GM18909 (cell line): ENCODE data around the gene ST8SIA1.
"Not testable (repeated sequence)": the region's sequence is repeated elsewhere in the genome, so short reads cannot be mapped to it uniquely, and the experiment has no call there.

Experiments
- ATAC-seq: cut with Tn5 transposase; IDR thresholded peaks from one replicate; pipeline ENCODE4 v1.9.1; 2021; ENCODE audit warnings: mild to moderate bottlenecking; ENCODE audit not compliant: unreplicated experiment, poor library complexity

ST8SIA1 gene

DNA sequence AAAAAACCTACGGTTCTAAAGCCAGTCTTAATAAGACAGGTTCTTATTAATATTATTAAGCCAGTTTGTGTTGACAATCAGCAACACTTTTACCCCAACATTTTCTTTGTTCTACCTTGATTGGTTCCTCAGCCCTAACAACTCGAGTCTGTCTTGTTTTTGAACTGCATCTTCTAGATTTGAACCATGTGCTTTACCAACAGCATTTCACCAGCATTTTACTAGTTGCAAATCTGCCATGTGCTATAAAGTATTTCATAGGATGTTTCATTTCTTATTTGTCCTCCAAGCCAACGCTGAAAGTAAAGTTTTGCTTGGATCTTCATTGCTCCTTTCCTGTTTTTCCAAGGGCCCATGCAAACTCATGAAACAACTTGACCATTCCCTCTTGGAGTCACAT is 133.4 kb downstream of the ST8SIA1 start:
- ATAC-seq: no peak

DNA sequence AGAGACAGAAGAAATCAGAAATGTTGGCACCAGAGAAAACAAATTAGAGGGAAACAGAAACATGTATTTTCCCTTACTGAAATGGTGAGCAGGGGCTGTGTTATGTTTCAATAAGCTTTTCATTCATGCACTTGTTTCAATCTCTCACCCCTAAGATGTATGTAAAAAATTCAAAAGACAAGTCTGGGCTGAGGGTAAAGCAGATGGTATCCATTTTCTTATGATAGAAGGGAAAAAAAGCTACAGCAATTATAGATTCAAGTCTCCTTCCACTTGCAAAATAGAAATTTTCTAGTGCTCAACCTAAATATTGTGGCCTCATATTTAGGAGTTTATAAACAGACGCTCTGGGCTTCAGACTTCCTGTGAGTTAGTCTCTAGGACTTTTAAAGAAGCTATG is 138.3 kb downstream of the ST8SIA1 start:
- ATAC-seq: no peak

DNA sequence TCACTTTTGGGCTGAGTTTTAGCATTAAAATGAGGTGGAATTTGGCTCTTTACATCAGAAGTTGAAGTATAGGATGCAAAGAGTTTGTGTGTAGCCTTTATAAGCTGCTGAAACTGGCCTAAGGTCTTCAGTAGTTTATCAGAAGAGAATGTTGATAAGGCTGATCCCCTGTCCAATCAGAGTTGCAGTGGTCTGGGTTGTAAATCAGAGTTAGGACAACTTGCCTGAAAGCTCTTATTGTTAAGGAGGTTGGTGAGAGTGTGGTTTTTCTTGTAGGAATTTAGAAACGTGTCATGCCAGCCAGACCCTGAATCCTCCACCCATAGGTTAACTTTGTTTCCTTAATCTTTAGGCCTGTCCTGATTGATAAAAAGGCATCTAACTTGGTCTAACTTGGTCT is 143.5 kb downstream of the ST8SIA1 start:
- ATAC-seq: no peak

DNA sequence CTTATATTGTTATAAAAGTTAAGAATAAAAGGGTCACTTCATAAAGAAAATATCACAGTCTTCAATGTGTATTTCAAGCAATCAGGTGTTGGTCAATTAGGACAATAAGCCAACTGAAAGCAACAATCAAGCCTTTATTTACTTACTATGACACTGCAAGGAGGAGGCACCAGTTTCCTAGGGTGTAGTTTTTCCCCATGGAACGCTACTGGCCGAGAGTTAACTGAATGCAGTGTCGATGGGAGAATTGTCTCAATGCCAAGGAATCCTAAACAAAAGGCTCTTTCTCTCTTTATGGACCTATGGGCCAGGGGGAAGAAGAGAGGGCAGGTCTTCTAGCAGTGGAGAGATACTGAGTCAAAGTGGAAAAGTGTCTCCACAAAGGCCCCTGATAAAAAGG is 146.1 kb downstream of the ST8SIA1 start:
- no peak for ATAC-seq

DNA sequence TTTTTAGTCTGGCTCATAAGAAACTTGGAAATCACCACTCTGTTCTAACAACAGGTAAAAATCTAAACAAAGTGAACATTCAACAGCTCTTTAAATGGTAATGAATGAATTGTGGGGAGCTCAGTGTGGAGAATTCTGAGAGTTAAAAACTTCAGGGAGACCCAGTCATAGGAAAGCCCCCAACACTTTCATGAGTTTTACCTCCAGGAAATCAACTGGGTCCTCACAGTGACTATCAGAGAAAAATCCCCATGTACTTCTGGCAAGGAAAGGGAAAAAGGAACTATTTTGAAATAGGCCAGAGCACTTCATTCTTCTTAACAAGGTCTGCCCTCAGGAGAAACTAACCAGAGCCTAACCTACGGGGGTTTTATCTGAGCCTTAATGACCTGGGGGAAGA is 153.8 kb downstream of the ST8SIA1 start:
- no peak for ATAC-seq

DNA sequence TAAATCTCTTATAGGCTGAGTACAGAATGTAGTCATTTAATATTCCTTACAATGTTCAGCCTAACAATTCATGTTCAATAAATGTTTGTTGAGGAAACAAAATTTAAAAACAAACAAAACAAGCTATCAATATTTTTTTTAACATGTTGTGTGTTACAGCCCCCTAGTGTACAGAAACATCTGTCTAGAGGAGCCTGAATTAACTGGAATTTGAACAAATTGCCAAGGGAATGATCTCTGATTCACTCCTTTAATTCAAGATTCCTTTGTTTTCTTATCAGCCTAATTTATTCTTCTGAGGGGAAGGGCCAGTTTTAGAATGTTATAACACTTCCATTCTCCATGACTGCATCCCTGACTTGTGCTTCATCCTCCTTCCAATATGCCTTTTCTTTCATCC is 161.3 kb downstream of the ST8SIA1 start:
- no peak for ATAC-seq

DNA sequence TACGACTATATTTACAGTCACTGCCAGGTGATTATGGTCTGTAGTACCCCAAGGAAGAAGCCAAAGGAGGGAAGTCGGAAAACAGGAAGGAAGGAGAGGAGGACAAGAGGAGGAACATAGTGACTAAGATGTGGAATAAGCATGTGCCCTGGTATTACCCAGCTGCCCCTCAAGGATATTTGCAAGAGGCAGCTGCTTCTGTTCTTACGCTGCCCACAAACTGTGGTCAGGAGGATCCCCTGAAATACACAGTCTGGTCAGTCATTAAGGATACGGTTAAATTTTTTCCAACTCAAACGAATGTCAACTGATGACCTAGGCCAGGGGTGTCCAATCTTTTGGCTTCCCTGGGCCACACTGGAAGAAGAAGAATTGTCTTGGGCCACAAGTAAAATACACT is 162.0 kb downstream of the ST8SIA1 start:
- no peak for ATAC-seq

DNA sequence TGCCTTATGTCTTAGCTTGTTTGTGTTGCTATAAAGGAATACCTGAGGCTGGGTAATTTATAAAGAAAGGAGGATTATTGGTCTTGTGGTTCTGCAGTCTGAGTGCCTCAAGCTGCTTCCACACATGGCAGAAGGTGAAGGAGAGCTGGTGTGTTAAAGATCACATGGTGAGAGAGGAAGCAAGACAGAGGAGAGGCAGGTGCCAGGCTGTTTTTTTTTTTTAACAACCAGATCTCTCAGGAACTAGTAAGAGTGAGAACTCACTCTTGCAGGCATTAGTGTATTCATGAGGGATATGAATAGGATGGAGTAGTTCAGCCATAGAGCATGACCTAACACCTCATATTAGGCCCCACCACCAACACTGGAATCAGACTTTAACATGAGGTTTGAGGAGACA is 165.1 kb downstream of the ST8SIA1 start:
- no peak for ATAC-seq

DNA sequence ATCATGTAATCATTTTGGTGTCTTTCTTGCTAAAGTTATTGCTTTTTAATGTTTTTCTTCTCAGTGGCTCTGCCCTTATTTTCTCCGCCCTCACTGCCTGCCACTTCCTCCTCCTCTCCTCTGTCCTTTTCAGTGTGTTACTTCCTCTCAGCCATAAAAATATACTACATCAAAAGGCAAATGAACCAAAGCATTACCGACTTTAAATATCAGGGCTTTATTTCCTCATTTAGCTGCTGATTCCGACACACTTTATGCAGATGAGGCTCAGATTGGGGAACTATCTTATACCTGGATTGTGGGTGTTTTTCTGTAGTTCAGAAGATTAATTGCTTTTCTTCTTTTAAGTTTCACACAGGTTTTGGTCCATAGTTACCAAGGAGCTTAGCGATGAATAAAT is 170.4 kb downstream of the ST8SIA1 start:
- no peak for ATAC-seq

DNA sequence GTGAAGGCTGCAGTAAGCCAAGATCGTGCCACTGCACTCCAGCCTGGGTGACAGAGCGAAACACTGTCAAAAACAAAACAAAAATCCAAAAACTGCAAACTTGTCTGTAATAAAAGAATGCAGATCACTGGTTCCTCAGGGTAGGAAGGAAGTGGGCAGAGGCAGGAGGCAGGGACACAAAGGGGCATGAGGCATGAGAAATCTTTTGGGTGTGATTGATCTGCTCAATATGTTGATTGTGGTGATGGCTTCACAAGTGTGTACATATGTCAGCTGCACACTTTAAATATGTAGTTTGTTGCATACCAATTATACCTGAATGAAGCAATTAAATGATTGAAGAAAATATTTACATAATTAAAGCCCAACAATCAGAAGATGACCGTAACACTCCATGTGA is 170.9 kb downstream of the ST8SIA1 start:
- no peak for ATAC-seq

DNA sequence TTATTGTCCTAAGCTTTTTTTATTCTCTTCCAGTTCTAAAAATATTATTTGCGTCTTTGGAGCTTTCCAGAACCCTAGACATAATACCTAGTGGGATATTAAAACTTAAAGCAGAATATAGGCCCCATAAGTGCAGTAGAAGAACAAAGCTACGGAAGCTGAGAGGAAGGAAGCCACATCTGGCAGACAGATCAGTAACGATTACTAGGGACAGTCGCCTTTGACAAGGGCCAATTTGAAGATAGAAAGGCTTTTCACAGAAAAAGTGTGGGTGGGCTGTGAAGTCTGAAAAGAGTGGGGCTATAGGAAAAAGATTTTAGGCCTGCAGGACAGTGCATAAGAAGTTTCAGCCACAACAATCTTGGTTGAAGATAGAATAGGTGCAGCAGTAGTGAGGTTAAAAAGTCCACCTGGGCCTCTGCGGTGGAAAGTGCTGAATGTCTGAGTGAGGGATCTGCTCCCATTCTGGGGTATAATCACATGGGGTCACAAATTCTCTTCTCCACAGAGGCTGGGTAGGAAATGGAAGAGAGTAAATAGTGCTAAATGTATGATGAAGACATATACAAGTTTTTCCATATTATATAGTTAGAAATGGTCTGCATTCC is 174.0 kb downstream of the ST8SIA1 start:
- no peak for ATAC-seq

DNA sequence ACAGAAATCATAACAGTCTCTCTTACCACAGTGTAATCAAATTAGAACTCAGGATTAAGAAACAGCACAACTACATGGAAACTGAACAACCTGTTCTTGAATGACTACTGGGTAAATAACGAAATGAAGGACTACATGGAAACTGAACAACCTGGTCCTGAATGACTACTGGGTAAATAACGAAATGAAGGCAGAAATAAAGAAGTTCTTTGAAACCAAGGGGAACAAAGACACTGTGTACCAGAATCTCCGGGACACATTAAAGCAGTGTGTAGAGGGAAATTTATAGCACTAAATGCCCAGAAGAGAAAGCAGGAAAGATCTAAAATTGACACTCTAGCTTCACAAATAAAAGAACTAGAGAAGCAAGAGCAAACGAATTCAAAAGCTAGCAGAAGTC is 185.2 kb downstream of the ST8SIA1 start:
- ATAC-seq: not testable (repeated sequence)

DNA sequence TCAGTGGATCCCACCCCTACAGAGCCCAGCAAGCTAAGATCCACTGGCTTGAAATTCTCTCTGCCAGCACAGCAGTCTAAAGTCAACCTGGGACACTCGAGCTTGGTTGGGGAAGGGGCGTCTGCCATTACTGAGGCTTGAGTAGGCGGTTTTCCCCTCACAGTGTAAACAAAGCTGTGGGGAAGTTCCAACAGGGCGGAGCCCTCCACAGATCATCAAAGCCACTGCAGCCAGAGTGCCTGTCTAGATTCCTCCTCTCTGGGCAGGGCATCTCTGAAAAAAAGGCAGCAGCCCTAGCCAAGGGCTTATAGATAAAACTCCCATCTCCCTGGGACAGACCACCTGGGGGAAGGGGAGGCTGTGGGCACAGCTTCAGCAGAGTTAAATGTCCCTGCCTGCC is 187.8 kb downstream of the ST8SIA1 start:
- not testable (repeated sequence) for ATAC-seq
